K562 (cell line): ENCODE results near the gene ACBD5. TPM values are rescaled to one million over a fixed set of nuclear protein-coding genes. Genes with fewer than 3 reads are reported as not detected.

Source experiments
- ATAC-seq: fragments of 200-7000 bp; cut with Tn5 transposase; 3 replicates; pipeline ENCODE4 v1.9.1; 2020; ENCODE audit warnings: moderate library complexity
- BruUV-seq: library from RNA; stranded (reverse); fragments of 400-500 nt; replicated peaks from 2 replicates; lab custom pipeline; 2021; lab: Mats Ljungman, UMichigan
- CTCF ChIA-PET: fragments of 300-600 bp; formaldehyde crosslinking; extraction: SDS; loops from one replicate; lab custom pipeline; 2021; ENCODE audit warnings: low intra/inter-chr PET ratio; lab: Yijun Ruan, JAX
- POLR2A ChIA-PET: fragments of 300-600, 350-650 bp; sonication (Branson Sonifier 250); formaldehyde crosslinking; extraction: SDS; loops from one replicate; lab custom pipeline; 2021; ENCODE audit warnings: antibody characterized with exemption, inconsistent platforms; lab: Yijun Ruan, JAX
- DNase-seq, 4 experiments: peaks; one replicate each; pipeline versions ENCODE4 v3.0.0 to v3.0.0-alpha.2; 2011 to 2018; ENCODE audit warnings: low spot score in 3 of 4, mixed read lengths in 3 of 4; ENCODE audit errors: extremely low read depth in 1 of 4
- FAIRE-seq: peaks from 2 replicates; lab custom pipeline; 2011; peaks lifted over from hg19 to GRCh38; lab: Jason Lieb, UNC
- H2AFZ ChIP-seq: 2 replicates; pipeline ENCODE4 v1.6.0; 2011; ENCODE audit warnings: low read depth, low read length, control low read depth, inconsistent platforms
- H3K27ac ChIP-seq: fragments of 200-600 bp; 3 replicates; pipeline ENCODE4 v1.8.0; 2011; ENCODE audit warnings: low read depth, mild to moderate bottlenecking, control low read depth, inconsistent platforms, low read length, moderate library complexity, mixed read lengths; ENCODE audit errors: extremely low read depth
- H3K27me3 ChIP-seq, 2 experiments: fragments of 300-600 bp in 1 of 2; 2 replicates in 1 of 2; 3 replicates in 1 of 2; pipeline versions ENCODE4 v1.6.0 to v1.8.0; 2011; ENCODE audit warnings: inconsistent platforms in 2 of 2, low read length in 2 of 2, mild to moderate bottlenecking in 1 of 2, mixed read lengths in 1 of 2, moderate library complexity in 1 of 2; ENCODE audit not compliant: control insufficient read depth in 2 of 2, insufficient read depth in 2 of 2
- H3K36me3 ChIP-seq: fragments of 300-600 bp; 3 replicates; pipeline ENCODE4 v1.8.0; 2011; ENCODE audit warnings: mild to moderate bottlenecking, low read length, inconsistent platforms; ENCODE audit not compliant: control insufficient read depth, insufficient read depth
- H3K4me1 ChIP-seq, 2 experiments: fragments of 200-600 bp in 1 of 2; replicated peaks in 1 of 2; 2 replicates in 1 of 2; 3 replicates in 1 of 2; pipeline versions ENCODE4 v1.5.1 to v1.8.0; 2011; ENCODE audit warnings: inconsistent platforms in 2 of 2, low read length in 2 of 2, mild to moderate bottlenecking in 1 of 2, mixed read lengths in 1 of 2, moderate library complexity in 1 of 2; ENCODE audit not compliant: control insufficient read depth in 2 of 2, insufficient read depth in 2 of 2
- H3K4me2 ChIP-seq: 2 replicates; pipeline ENCODE4 v1.6.1; 2011; ENCODE audit warnings: low read length, control low read depth, inconsistent platforms, mixed read lengths; ENCODE audit not compliant: insufficient read depth
- H3K4me3 ChIP-seq: fragments of 200-600 bp; sonication (generic), shearing (Covaris generic); 2 replicates; pipeline ENCODE4 v1.5.1; 2016; ENCODE audit warnings: control low read depth, inconsistent platforms
- H3K79me2 ChIP-seq: fragments of 200-600 bp; 3 replicates; pipeline ENCODE4 v1.8.0; 2011; ENCODE audit warnings: low read length, inconsistent platforms; ENCODE audit not compliant: control insufficient read depth, insufficient read depth
- H3K9ac ChIP-seq, 2 experiments: 2 replicates each; pipeline versions ENCODE4 v1.6.0 to v1.6.1; 2011; ENCODE audit warnings: low read depth in 2 of 2, low read length in 2 of 2, control low read depth in 1 of 2, inconsistent platforms in 1 of 2, mild to moderate bottlenecking in 1 of 2, mixed read lengths in 1 of 2; ENCODE audit not compliant: insufficient read depth in 1 of 2
- H3K9me1 ChIP-seq: one replicate; pipeline ENCODE4 v1.6.0; 2011; ENCODE audit warnings: inconsistent platforms, mild to moderate bottlenecking, low read length, moderate library complexity; ENCODE audit not compliant: control insufficient read depth, insufficient read depth
- H3K9me3 ChIP-seq: replicated peaks from 2 replicates; pipeline ENCODE4 v1.5.1; 2011; ENCODE audit warnings: low read depth, low read length, inconsistent platforms; ENCODE audit not compliant: control insufficient read depth, insufficient read depth
- H4K20me1 ChIP-seq: replicated peaks from 2 replicates; pipeline ENCODE4 v1.6.1; 2011; ENCODE audit warnings: low read length, inconsistent platforms, mixed read lengths; ENCODE audit not compliant: control insufficient read depth, insufficient read depth
- DNMT1 ChIP-seq: fragments of 450-650 bp; IDR thresholded peaks from 2 replicates; pipeline ENCODE4 v1.6.1; 2016; ENCODE audit warnings: antibody characterized with exemption, mild to moderate bottlenecking
- FIP1L1 ChIP-seq: fragments of 200-400 bp; formaldehyde crosslinking; IDR thresholded peaks from 2 replicates; pipeline ENCODE4 v1.6.1; 2018; ENCODE audit warnings: mild to moderate bottlenecking, low read depth, low read length; ENCODE audit not compliant: poor library complexity, severe bottlenecking
- HDAC8 ChIP-seq: fragments of 450-650 bp; IDR thresholded peaks from 2 replicates; pipeline ENCODE4 v1.6.1; 2016; ENCODE audit warnings: mild to moderate bottlenecking, missing genetic modification characterization, moderate library complexity, missing compliant biosample characterization
- LEF1 ChIP-seq: fragments of 450-650 bp; IDR thresholded peaks from 2 replicates; pipeline ENCODE4 v1.6.1; 2016; ENCODE audit warnings: mild to moderate bottlenecking
- NFIX ChIP-seq: fragments of 250-450 bp; sonication (Bioruptor Pico); IDR thresholded peaks from 2 replicates; pipeline ENCODE4 v1.4.0; 2020; ENCODE audit warnings: low read depth, mild to moderate bottlenecking, moderate library complexity
- NONO ChIP-seq, 2 experiments: fragments of 200-400 bp in 1 of 2; fragments of 450-650 bp in 1 of 2; formaldehyde crosslinking in 1 of 2; IDR thresholded peaks; 2 replicates each; pipeline ENCODE4 v1.6.1; 2017; ENCODE audit warnings: low read depth in 2 of 2, mild to moderate bottlenecking in 2 of 2, moderate library complexity in 2 of 2, low read length in 1 of 2
- RBFOX2 ChIP-seq: fragments of 200-400 bp; formaldehyde crosslinking; IDR thresholded peaks from 2 replicates; pipeline ENCODE4 v1.6.1; 2017; ENCODE audit warnings: low read depth, mild to moderate bottlenecking, low read length, moderate library complexity
- ZBTB40 ChIP-seq, 2 experiments: fragments of 450-650 bp in 1 of 2; sonication (generic) in 1 of 2; formaldehyde crosslinking in 1 of 2; IDR thresholded peaks; 2 replicates each; pipeline versions ENCODE4 v1.7.1 to v1.9.0; 2016 to 2022; ENCODE audit warnings: inconsistent platforms in 1 of 2, mild to moderate bottlenecking in 1 of 2, missing genetic modification reagents in 1 of 2
- ZKSCAN1 ChIP-seq: fragments of 150-350 bp; IDR thresholded peaks from 2 replicates; pipeline ENCODE4 v1.6.1; 2016; ENCODE audit warnings: low read depth, low read length
- ZNF134 ChIP-seq: fragments of 250-450 bp; sonication (Bioruptor Pico); conservative IDR thresholded peaks from 2 replicates; pipeline ENCODE4 v1.4.0; 2020
- WGBS: fragments of 100-300 bp; shearing (Covaris generic); methylation state at CpG from one replicate; pipeline ENCODE4 v1.1.6; 2016; ENCODE audit warnings: low coverage, mixed read lengths; ENCODE audit not compliant: insufficient coverage; ENCODE audit errors: missing lambda C conversion rate; 5-methylcytosine and 5-hydroxymethylcytosine counted together
- in situ Hi-C: fragments of 300-500 bp; cut with MboI; formaldehyde crosslinking; loops from 4 replicates; pipeline ENCODE4 v1.15.0; 2018; ENCODE audit warnings: inconsistent platforms, mixed read lengths
- intact Hi-C: fragments of 100-400 bp; cut with micrococcal nuclease; formaldehyde crosslinking; loops from 2 replicates; pipeline ENCODE4 v1.14.2; 2022
- polyA plus RNA-seq, 8 experiments: library from polyadenylated mRNA; depleted of rRNA in 4 of 8; stranded (reverse) in 5 of 8; unstranded in 3 of 8; fragments of >200 nt; fragmentation: Nextera tagmentation in 2 of 8; fragmentation: Illumina TruSeq in 1 of 8; extraction: Ambion mirVana in 2 of 8; extraction: Trizol in 1 of 8; gene quantifications; 2 replicates each; pipeline versions ENCODE4 v1.2.1 to v1.2.3, GENCODE V29; 2011 to 2014; ENCODE audit warnings: inconsistent platforms in 1 of 8, missing spikeins in 1 of 8
- total RNA-seq, 7 experiments: library from RNA; depleted of rRNA in 6 of 7; stranded (reverse); fragments of >200 nt in 6 of 7; fragmentation: Illumina TruSeq in 2 of 7; extraction: Trizol in 2 of 7; gene quantifications; 2 replicates each; pipeline versions ENCODE4 v1.2.1 to v1.2.3, GENCODE V29; 2011 to 2021; ENCODE audit warnings: low replicate concordance in 1 of 7
- TF ChIP-seq, protein P1 (sequence below), 2 experiments: fragments of 450-650 bp; conservative IDR thresholded peaks; 2 replicates each; pipeline ENCODE4 v1.6.1; 2017; ENCODE audit warnings: mild to moderate bottlenecking in 2 of 2, moderate library complexity in 2 of 2

Gene ACBD5
- total and polyA plus RNA-seq, 9 of the 15 experiments (the other 6 are each of a cell fraction or from before 2014, with no cell fraction given) = 1.5 to 10.3 (median 7.8) TPM

DNA sequence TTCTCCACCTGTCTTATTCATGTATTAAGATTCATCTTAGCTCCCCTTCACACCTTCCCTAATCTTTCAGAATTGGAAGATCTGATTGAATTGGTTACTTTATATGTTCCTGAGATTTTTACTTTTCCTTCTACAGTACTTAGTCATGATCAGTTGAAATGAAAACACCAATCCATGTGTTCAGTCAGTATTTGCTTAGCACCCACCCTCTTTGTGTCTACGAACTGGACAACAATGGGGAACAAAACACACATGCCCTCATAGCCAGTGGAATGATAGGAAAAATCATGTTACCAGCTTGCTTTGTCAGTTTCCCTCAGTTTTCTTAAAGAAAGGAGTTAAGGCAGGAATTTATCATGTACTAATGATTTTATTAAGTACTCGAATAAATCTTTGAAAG lies 83.4 kb downstream of the ACBD5 start:
- H3K4me2 ChIP-seq = peak overlapping the region; percentile 97

More for the DNA sequence above, 83.4 kb downstream of the ACBD5 start:
- in situ Hi-C loops = no loop called here
- peaks cover 52% of the 10 kb centered on the region for H3K36me3 ChIP-seq
- H3K9me3 ChIP-seq = no peaks in the 10 kb centered on the region
- H3K27me3 ChIP-seq = no peaks in the 10 kb centered on the region
- no TSS peak for BruUV-seq
- peaks cover 7 to 13% of the 10 kb centered on the region in 2 experiments; a peak in 4 of 5 replicates for H3K4me1 ChIP-seq
- ChIA-PET CTCF (no interaction called here), POLR2A (interaction anchor here (1.6 kb wide), 1 partner anchor 13 kb away, joined by 5 read pairs; no protein-coding TSS in a partner anchor)
- intact Hi-C loops = loop anchor here (10.0 kb wide), 1 partner anchor 292 kb away; the partner anchor contains the start of gene ABI1
- no peak overlapping the region for H2AFZ ChIP-seq
- peak overlapping the region; percentile 36 to 80 for H3K9ac ChIP-seq
- no peak for TF ChIP-seq ZKSCAN1
- TF ChIP-seq FIP1L1 = no peak
- no peak for TF ChIP-seq ZNF134 (CRISPR knock-in tag)
- TF ChIP-seq NONO (IDR thresholded peaks at IDR 0.05; ENCODE audit: low read depth in 2 of 2, low read length in 1 of 2) = no peak
- TF ChIP-seq DNMT1 = no peak
- 0 out of 2 replicates have a peak, but pooled peaks have one; percentile 15 for TF ChIP-seq RBFOX2
- no peak for TF ChIP-seq HDAC8 (tag)
- no peak for TF ChIP-seq LEF1
- TF ChIP-seq, protein P1, sequence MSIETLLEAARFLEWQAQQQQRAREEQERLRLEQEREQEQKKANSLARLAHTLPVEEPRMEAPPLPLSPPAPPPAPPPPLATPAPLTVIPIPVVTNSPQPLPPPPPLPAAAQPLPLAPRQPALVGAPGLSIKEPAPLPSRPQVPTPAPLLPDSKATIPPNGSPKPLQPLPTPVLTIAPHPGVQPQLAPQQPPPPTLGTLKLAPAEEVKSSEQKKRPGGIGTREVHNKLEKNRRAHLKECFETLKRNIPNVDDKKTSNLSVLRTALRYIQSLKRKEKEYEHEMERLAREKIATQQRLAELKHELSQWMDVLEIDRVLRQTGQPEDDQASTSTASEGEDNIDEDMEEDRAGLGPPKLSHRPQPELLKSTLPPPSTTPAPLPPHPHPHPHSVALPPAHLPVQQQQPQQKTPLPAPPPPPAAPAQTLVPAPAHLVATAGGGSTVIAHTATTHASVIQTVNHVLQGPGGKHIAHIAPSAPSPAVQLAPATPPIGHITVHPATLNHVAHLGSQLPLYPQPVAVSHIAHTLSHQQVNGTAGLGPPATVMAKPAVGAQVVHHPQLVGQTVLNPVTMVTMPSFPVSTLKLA (conservative IDR thresholded peaks at IDR 0.05) = peak in 1 of 2 experiments; percentile 41; a peak in 1 of 4 replicates
- no peak for TF ChIP-seq ZBTB40 (IDR thresholded peaks at IDR 0.05)
- no peak for TF ChIP-seq ZBTB40 (CRISPR knock-in tag; IDR thresholded peaks at IDR 0.05)
- no peak for TF ChIP-seq NFIX
- ATAC-seq = no peak
- peak overlapping the region; percentile 70 for H3K4me3 ChIP-seq
- peak; percentile 19 for FAIRE-seq
- H3K79me2 ChIP-seq = peaks cover 71% of the 10 kb centered on the region
- WGBS = 24% methylated on average over 2 of the region's 2 CpGs
- H3K27ac ChIP-seq = peak overlapping the region; percentile 18; the same call in 1 of the 3 replicates
- no peaks in the 10 kb centered on the region for H3K9me1 ChIP-seq
- DNase-seq = no peak
- peaks cover 4% of the 10 kb centered on the region; the same call in 1 of the 2 replicates for H4K20me1 ChIP-seq
